ENCODE results near the gene SERPINA3.
"Not testable (repeated sequence)": the region's sequence is repeated elsewhere in the genome, so short reads cannot be mapped to it uniquely, and the experiment has no call there.

- TF ChIP-seq POLR2A (IDR thresholded peaks at IDR 0.05; ENCODE audit: low read depth, low read length); TAF1 (IDR thresholded peaks at IDR 0.05; ENCODE audit: borderline replicate concordance, low read depth, low read length): not testable (repeated sequence)
Measured at GRCh38 chr14:94577472-94577871, 34.7 kb upstream of the SERPINA3 start.
